PC-9 (cell line): ENCODE results near the gene OS9.
"Not testable (repeated sequence)": the region's sequence is repeated elsewhere in the genome, so short reads cannot be mapped to it uniquely, and the experiment has no call there.

Source experiments
- EZH2 ChIP-seq: fragments of 200-600 bp; sonication (generic); IDR thresholded peaks from 2 replicates; pipeline ENCODE4 v1.8.0; 2017; ENCODE audit warnings: antibody characterized with exemption, low read depth
- TF ChIP-seq, protein P1 (sequence below): fragments of 200-600 bp; sonication (generic); conservative IDR thresholded peaks from 2 replicates; pipeline ENCODE4 v1.6.1; 2017; ENCODE audit warnings: mixed run types, antibody characterized with exemption, mild to moderate bottlenecking, moderate library complexity

DNA sequence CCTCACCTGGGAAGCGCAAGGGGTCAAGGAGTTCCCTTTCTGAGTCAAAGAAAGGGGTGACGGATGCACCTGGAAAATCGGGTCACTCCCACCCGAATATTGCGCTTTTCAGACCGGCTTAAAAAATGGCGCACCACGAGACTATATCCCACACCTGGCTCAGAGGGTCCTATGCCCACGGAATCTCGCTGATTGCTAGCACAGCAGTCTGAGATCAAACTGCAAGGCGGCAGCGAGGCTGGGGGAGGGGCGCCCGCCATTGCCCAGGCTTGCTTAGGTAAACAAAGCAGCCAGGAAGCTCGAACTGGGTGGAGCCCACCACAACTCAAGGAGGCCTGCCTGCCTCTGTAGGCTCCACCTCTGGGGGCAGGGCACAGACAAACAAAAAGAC lies 47.3 kb upstream of the OS9 start:
- TF ChIP-seq, protein P1, sequence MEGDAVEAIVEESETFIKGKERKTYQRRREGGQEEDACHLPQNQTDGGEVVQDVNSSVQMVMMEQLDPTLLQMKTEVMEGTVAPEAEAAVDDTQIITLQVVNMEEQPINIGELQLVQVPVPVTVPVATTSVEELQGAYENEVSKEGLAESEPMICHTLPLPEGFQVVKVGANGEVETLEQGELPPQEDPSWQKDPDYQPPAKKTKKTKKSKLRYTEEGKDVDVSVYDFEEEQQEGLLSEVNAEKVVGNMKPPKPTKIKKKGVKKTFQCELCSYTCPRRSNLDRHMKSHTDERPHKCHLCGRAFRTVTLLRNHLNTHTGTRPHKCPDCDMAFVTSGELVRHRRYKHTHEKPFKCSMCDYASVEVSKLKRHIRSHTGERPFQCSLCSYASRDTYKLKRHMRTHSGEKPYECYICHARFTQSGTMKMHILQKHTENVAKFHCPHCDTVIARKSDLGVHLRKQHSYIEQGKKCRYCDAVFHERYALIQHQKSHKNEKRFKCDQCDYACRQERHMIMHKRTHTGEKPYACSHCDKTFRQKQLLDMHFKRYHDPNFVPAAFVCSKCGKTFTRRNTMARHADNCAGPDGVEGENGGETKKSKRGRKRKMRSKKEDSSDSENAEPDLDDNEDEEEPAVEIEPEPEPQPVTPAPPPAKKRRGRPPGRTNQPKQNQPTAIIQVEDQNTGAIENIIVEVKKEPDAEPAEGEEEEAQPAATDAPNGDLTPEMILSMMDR = not testable (repeated sequence)
- not testable (repeated sequence) for TF ChIP-seq EZH2
